Middle frontal gyrus (tissue), 1 donor: Measurements from ENCODE around the gene HERC2.
"Not testable (repeated sequence)": the region's sequence is repeated elsewhere in the genome, so short reads cannot be mapped to it uniquely, and the experiment has no call there.

ENCODE experiments used
- DNase-seq: peaks from one replicate; pipeline ENCODE4 v3.0.0-alpha.2; 2015; ENCODE audit warnings: low spot score; ENCODE audit errors: extremely low spot score

The HERC2 gene

DNA sequence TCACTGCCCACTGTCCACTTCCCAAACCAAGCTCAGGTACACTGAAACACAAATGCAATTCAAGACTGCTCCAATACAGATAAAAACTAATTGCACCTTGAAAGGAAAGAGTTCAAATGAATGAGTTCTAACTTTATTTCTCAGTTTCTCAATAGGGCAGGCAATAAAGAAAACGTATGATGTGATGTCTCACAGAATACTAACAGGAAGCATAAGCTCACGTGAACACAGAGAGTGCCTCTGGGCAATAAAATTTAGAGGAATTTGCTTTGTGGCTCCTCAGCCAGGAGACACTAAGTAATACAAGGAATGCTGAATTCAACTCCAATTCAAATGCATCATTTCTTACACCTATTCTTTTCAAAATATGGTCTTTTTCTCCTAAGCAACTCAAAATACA, 140.6 kb downstream of the HERC2 start:
- DNase-seq = no peak

GRCh38 chr15:28179270-28179669, 142.7 kb downstream of the HERC2 start:
- DNase-seq = no peak

- no peak for DNase-seq
Observed at GRCh38 chr15:28178727-28179126, 143.3 kb downstream of the HERC2 start.

DNA sequence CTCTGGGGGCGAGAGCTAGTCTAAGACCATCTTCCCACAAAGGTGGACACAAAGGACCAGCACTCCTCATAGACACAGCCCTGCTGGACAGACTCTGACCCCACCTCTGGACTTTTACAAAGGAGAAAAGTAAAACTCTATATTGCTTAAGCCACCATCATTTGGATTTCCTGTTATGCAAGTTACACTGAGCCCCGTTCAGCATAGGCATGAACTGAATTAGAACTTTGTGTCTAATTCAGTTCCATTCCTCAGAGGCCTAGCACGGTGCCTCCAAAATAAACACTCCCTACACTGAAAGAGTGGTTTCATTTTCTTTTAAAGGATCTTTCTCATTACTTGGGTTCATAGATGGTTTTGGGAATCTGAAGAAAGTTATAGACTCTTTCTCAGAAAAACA, 143.7 kb downstream of the HERC2 start:
- DNase-seq = no peak

- no peak for DNase-seq
Observed at GRCh38 chr15:28169366-28169765, 152.6 kb downstream of the HERC2 start.

GRCh38 chr15:28168405-28169121, 153.4 kb downstream of the HERC2 start:
- not testable (repeated sequence) for DNase-seq

DNA sequence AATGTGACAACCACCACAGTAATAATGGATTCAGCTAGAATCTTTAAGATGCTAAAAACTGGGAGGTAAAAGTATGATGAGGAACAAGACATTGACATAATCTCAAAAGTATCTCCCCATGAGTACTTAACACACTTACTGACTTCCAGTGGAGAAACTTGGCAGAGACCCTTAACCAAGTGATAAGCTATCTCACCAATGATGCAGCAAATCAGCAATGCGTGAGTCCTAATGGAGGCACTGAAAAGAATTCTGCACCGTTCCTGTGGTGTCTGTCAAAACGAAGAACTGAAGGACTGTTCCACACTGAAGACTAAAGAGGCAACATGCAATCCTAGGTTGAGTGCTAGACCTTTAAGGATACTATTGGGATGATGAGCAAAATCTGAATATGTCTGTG, 154.9 kb downstream of the HERC2 start:
- no peak for DNase-seq

DNA sequence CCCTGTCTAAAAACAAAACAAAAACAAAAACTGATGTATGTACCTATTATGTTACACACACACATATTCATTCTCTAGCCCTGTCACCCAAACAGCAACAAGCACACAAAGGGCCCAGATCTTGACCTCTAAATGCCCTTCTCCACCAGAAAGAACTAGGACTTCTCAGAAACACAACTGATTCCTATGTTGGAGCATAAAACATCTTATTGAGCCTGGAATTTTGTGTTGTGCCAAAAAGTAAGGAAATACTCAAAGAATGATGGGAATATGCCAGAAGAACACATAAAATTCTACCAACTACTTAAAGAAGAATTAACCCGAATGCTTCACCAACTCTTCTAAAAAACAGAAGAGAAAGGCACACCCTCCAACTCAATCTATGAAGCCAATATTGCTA, 156.2 kb downstream of the HERC2 start:
- no peak for DNase-seq

DNA sequence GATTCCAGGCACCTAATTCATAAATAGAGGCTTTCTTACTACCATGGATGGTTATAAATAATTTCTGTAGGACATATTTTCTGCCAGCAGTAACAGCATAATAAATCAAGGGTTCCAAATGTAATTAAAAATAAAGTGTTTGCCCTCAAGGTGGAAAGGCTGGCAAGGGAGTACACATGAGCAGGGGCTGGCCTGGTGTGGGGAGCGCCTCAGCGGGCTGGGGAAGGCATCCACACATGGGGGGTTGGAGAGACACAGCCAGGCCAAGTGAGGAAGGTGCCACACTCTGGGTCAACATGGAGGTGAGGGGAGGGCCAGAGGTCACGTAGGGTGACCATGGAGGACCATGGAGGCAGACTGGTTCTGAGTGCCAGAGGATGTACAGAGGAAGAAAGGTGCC, 157.1 kb downstream of the HERC2 start:
- DNase-seq = no peak

GRCh38 chr15:28154283-28154682, 167.7 kb downstream of the HERC2 start:
- DNase-seq = no peak

GRCh38 chr15:28153492-28154119, 168.4 kb downstream of the HERC2 start:
- no peak for DNase-seq

GRCh38 chr15:28152538-28152923, 169.4 kb downstream of the HERC2 start:
- not testable (repeated sequence) for DNase-seq

DNA sequence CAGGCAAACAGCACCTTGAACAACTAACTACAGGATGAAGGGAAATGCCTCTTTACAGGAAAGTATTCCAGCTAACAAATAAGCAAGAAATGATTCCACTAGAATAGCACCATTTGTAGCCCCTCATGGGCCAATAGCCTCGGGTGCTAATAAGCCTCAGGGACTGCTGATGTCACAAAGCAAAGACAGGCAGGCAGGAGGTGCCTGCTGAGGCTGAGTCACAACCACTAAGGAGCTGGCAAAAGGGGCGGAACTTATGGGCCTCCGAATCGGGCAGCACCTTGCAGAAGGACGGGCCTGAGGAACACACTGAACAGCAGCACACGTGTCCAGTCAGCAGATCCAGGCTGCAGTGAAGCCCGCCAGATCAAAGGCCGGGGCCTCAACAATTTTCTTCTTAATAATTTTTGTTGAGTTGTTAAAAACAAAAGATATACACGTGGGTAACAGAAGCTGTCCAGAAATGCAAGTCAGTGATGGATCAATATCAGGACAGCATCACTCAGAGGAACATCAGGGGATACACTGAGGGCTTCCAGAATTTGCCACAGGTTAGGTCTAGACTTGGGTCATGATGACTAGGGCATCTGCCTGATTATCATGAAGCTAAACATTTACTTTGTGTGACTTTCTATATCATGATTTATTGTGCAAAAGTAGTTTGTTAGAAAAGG, 170.0 kb downstream of the HERC2 start:
- not testable (repeated sequence) for DNase-seq

GRCh38 chr15:28147801-28148200, 174.2 kb downstream of the HERC2 start:
- no peak for DNase-seq

DNA sequence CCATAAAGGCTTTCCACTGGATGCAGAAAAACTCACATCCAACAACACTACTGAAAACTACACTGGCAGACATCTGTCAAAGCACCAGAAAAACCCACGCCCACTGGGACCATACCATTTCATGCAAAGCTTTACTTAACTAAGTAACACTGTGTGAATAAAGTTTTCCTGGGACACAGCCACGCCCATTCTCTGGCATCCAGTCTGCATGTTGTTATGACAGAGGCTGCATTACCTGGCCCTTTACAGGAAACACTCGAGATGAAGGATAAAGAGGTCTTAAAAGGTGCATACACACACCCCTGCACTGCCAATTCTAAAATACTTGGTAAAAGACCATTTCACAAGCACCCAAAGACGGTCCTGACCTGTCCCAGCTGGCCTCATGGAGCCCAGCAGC, 176.6 kb downstream of the HERC2 start:
- not testable (repeated sequence) for DNase-seq

DNA sequence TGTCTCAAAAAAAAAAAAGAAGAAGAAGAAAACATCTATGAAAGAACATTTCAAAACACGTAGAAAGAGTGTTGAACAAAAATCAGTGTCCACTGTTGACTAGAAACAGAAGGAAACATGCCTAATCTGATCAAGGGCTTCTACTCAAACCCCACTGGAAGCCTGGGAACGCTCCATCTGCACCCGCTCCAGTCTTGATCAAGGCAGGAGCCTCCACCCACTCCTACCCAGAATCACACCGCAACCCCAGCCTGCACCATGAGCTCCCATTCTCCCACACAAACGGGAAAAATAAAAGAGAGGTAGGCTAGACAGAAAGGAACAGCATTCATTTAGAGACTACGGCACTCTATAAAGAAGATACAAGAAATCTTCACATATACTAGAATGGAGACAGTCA, 181.9 kb downstream of the HERC2 start:
- no peak for DNase-seq

GRCh38 chr15:28137408-28138039, 184.5 kb downstream of the HERC2 start:
- not testable (repeated sequence) for DNase-seq

DNA sequence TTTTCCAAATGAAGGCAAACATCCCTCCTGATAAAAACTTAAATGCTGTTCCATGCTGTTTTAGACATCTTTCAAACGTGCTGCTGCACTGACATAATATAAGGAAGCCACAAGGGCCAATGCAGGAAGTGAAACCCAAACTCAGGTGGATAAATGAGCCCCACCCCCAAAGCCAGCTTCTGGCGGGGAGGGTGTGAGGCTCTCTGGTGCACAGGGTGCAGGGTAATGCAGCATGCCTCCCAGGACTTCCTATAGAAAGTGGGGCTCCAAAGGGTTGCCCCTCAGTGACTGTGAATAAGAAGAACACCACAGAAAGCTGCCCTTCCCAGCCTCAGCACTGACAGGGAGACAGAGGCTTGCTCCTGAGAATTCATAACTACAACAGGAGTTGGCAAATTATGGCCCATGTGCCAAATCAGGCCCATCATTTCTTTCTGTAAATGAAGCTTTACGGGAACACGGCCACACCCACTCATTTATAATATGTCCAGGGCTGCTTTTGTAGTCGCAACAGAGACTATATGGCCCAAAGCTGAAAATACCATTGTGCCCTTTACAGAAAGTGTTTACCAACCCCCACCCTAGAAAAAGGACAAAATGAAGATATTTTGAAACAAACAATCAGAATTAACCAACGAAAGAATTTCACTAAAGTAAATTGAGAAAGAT, 185.6 kb downstream of the HERC2 start:
- not testable (repeated sequence) for DNase-seq

GRCh38 chr15:28133281-28133680, 188.7 kb downstream of the HERC2 start:
- DNase-seq = no peak

GRCh38 chr15:28132524-28133275, 189.3 kb downstream of the HERC2 start:
- no peak for DNase-seq

- DNase-seq = no peak
Observed at GRCh38 chr15:28131946-28132345, 190.0 kb downstream of the HERC2 start.
